Measurements from ENCODE around the gene CHRM5.
"Not testable (repeated sequence)": the region's sequence is repeated elsewhere in the genome, so short reads cannot be mapped to it uniquely, and the experiment has no call there.

The CHRM5 gene

DNA sequence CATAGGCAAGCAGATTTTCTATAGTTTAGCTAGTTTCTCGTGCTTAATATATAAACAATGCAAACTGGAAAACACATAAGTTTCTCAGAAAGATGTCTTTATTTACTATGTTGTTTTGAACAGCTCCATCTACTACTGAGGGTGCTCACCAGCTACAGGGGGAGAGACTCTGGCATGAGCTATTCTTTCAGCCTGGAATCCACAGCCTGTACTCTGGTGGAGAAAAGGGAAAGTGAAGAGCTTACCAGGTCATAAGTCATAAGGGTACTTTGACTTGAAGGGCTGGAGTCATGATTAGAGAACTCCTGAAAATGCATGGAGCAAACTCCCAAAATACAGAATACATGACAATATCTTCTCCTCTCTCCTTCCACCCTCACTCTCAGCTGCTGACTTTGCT, 75.1 kb downstream of the CHRM5 start:
- DNase-seq, result no peak

DNA sequence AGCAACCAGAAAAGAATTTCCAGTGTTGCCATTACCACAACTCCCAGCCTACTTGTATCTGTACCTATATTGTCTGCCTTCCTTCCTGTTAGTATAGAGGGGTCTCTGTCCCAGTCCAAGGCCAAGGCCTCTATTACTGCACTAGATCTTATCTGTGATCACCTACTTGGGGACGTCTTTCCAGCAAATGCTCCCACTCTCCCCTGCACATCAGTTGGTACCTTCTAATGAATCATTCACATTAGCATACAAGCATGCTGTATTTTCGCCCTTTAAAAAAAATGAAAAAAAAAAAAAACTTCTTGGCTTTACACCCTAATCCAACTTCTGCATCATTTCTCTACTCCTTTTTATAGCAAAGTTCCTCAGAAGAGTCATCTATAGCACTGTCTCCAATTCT, 75.5 kb downstream of the CHRM5 start:
- DNase-seq, result no peak

DNA sequence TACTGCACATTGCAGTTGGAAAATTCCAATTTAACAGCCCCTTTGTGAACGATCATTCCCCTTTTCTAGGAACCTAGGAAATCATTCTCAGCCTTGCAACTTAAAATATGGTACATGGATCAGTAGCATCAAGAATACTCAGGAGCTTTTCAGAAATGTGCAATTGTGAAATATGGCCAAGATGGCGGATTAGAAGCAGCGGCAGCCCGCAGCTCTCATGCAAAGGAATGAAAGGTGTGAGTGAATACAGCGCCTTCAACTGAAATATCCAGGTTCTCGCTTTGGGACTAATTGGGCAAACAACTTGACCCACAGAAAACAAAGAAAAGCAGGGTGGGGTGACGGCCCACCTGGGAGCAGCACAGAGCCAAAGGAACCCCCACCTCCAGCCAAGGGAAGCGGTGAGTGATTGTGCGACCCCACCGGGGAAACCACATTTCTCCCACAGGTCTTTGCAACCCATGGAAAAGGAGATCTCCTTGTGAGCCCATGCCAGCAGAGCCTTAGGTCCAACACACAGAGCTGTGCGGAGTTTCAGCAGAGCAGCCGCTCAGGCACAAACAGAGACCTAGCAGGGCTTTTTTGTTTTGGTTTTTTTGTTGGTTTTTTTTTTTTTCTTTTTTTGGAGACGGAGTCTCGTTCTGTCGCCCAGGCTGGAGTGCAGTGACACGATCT, 78.3 kb downstream of the CHRM5 start:
- no peak for DNase-seq

DNA sequence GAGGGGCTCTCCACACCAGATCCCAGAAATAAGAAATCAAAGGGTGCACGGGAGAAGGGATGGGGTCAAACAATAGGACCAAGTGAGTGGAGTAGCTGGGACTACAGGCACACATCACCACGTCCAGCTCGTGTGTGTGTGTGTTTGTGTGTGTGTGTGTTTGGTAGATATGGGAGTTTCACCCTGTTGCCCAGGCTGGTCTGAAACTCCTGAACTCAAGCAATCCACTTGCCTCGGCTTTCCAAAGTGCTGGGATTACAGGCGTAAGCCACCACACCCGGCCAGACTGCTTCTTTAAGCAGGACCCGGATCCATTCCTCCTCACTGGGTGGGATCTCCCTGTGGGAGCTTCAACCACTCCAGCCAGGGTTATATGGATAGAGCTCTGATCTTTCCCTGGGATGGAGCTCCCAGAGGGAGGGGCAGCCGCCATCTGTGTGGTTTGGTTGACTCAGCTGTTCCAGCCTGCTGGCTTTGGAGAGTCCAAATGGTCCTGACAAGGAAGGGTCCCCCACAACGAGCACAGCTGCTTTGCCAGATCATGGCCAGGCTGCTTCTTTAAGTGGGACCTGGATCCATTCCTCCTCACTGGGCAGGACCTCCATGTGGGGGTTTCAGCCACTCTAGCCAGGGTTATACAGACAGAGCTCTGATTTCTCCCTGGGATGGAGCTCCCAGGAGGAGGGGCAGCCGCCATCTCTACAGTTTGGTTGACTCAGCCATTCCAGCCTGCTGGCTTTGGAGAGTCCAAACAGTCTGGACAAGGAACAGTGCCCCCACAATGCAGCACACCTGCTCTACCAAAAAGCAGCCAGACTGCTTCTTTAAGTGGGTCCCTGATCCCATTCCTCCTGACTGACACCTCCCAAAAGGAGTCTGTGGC, 79.8 kb downstream of the CHRM5 start:
- DNase-seq, result no peak

DNA sequence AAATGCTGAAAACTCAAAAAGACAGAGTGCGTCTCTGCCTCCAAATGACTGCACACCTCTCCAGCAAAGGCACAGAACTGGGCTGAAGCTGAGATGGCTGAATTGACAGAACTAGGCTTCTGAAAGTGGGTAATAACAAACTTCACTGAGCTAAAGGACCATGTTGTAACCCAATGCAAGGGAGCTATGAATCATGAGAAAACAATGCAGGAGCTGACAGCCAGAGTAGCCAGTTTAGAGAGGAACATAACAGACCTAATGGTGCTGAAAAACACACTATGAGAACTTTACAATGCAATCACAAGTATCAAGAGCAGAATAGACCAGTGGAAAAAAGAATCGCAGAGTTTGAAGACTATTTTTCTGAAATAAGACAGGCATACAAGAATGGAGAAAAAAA, 80.8 kb downstream of the CHRM5 start:
- no peak for DNase-seq

DNA sequence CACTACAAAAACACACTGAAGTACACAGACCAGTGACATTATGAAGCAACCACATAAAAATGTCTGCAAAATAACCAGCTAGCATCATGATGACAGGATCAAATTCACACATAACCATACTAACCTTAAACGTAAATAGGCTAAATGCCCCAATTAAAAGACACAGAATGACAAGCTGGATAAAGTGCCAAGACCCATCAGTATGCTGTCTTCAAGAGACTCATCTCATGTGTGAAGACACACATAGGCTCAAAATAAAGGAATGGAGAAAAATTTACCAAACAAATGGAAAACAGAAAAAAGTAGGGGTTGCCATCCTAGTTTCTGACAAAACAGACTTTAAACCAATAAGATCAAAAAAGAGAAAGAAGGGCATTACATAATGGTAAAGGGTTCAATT, 82.1 kb downstream of the CHRM5 start:
- DNase-seq, result not testable (repeated sequence)

DNA sequence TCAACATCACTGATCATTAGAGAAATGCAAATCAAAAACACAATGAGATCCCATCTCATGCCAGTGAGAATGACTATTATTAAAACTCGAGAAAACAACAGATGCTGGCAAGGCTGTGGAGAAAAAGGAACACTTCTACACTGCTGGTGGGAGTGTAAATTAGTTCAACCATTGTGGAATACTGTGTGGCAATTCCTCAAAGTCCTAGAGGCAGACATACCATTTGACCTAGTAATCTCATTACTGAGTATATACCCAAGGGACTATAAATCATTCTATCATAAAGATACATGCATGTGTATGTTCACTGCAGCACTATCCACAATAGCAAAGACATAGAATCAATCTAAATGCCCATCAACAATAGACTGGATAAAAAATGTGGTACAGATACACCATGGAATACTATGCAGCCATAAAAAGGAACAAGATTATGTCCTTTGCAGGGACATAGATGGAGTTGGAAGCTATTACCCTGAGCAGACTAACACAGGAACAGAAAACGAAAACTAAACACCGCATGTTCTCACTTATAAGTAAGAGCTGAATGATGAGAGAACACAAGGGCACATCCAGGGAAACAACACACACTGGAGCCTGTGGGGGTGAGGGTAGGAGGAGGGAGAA, 85.9 kb downstream of the CHRM5 start:
- no peak for DNase-seq

DNA sequence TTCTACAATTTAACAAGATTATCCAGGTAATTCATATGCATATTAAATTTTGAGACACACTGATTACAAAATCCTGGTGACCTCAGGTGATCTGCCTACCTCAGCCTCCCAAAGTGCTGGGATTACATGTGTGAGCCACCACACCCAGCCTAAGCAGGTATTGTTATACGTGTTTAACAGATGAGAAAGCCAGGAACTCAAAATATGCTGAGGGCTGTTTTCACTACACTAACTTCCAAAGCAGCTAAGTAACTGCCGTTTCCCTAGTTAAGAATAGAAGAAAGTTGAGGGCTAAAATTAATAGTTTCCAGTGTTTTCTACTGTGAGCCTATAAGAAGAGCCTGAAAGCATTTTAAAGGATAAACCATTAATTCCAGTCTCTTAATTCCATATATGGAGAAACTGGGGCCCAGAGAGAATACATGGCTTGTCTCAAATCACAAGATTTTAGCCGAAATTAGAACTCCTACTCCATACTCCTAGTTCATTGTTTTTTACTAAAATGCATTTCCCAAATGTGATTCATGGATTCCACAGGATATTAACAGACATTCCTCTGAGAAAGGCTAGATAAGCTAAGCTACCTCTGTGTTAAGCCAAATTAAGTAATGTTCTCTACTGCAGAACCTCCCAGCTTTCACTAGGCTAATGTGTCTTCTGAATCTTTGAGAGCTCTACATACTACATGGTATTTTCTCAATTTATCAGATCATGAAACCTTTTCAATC, 87.7 kb downstream of the CHRM5 start:
- DNase-seq, result no peak

DNA sequence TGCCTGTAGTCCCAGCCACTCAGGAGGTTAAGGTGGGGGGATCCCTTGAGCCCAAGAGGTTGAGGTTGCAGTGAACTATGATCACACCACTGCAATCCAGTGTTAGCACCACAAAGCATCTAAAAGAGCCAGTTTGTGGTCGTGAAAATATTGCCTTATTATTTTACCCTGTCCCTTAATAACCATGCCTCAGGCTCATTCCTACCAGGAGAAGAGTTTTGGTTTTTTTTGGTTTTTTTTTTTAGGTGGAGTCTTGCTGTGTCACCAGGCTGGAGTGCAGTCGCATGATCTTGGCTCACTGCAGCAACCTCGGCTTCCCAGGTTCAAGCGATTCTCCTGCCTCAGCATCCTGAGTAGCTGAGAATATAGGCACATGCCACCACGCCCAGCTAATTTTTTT, 88.6 kb downstream of the CHRM5 start:
- DNase-seq, result no peak

DNA sequence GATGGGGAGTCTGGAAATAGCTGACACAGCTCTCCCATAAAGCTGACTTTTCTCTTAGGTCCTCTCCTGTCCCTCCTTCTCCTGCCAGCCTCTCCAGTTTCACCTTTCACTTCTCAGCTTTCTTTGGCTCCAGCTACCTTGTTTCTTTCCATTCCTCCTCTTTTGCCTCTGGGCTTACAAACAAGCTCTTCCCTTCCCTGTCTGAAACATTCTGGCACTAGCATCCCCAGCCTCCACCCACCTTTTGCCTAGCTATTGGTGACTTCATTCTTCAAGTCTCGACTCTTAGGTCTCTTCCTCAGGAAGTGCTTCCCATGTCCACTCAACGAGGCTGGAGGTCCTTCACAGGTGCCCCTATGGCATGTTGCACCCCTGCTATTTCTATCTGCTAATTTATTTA, 91.2 kb downstream of the CHRM5 start:
- DNase-seq, result no peak

DNA sequence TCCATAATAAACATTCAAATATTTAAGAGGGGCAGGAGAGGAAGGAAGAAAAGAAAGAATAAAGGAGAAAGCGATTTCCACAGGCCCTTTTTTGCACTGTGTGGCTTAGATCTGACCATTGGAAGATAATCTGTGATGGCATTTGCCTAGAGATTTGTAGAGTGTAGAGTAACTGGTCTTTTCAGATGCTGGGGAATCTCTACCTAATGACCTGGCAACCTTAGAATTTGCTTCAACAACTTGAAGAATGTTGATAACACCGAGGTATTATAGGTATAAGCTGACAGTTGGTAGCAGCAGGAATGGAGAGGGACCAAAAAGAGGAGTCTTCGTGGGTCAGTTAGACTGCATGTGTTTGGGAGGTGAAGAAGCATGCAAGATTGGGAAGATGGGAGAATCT, 91.6 kb downstream of the CHRM5 start:
- no peak for DNase-seq

DNA sequence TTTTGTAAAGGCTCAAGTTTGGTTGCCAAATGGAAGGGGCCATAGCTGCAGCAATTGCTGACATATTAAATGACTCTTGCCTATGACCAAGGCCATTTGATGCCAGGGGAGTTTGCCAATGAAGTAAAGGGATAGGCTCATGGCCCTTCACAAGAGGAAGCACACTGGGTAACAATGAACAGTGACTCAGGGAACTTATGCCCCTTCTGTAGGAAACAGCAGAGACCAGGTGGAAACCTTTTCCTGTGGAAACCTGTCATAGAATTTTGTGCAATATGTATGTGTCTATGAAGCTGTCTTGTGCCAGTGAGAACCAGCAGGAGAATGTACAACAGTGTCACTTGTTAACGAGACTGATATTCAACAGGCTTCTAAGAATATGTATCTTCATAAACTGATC, 96.1 kb downstream of the CHRM5 start:
- no peak for DNase-seq

DNA sequence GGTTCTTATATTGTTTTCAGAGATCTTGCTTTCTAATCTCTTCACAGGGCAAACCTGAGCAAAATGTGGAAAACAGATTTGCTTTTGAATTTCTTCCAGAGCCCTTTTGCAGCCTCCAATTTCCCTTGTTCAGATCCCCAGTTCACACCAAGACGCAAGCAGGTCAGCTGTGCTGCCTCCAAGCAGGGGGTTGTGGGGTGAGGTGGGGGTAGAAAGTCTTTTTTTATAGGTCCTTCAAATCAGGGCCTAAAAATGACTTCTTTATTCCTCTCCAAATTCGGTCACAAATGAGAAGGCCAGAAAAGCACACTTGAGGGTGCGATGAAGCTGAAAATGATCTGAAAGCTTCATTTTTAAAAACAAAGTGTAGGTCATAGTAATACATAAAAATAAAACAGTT, 97.0 kb downstream of the CHRM5 start:
- DNase-seq, result no peak

DNA sequence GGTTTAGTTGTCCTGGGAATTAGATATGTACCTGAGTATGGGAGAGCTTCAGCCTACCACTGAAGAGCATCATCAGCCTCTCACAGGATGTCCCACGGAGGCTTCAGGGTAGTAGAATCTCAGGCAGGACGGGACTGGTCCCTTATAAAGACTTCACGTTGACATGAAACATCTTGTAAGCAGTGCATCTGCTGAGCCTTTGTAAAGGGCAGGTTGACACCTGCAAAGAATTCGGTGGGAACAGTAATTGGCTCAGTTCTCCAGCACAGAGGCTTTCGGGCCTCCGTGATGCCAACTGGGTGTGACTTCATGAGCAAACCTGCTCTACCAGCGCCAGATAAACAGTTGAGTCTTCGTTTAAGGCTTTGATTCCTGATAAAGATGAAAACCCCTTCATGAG, 97.6 kb downstream of the CHRM5 start:
- no peak for DNase-seq

DNA sequence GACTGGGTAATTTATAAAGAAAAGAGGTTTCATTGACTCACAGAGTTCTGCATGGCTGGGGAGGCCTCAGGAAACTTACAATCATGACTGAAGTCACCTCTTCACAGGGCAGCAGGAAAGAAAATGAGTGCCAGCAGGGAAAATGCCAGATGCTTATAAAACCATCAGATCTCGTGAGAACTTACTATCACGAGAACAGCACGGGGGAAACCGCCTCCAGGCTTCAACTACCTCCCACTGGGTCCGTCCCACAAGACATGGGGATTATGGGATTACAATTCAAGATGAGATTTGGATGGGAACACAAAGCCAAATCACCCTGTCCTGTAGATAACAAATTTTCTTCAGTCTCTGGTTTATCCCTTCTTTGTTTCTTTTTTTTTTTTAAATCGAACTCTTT, 101.7 kb downstream of the CHRM5 start:
- no peak for DNase-seq

DNA sequence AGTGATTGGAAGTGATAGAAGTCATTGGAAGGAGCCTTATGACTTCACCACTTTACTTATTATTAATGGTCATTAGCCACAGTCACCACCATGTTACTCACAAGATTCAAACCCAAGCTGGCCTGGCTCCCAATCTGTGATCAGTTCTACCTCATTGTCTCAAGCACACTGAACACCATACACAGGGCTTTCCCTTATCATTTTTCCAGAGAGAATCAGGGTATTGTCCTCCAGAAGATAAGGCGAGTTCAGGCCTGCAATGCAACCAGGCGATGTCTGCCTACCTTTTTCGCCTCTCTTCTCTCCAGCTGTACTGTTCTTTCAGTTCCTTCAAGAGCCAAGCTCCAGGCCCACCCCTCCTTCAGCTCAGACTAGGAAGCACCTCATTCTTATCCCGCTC, 108.5 kb downstream of the CHRM5 start:
- DNase-seq, result no peak

DNA sequence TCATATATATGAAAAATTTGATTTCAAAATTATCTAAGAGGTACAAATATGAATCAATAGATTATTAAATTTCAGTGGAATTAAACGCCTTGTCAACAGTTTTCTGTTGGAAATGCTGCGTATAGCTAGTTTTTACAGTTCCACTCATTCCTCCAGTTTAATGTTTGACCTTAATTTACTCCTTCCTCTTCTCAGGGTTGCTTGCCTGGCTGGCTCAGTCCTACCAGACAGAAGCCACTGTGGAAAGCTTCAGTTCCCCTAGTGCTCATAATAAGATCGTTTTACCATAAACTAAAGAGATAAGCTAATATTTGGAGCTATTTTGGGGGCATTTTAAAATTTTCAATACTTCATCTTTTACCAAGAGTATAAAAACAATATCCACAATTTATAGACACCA, 110.6 kb downstream of the CHRM5 start:
- DNase-seq, result no peak

DNA sequence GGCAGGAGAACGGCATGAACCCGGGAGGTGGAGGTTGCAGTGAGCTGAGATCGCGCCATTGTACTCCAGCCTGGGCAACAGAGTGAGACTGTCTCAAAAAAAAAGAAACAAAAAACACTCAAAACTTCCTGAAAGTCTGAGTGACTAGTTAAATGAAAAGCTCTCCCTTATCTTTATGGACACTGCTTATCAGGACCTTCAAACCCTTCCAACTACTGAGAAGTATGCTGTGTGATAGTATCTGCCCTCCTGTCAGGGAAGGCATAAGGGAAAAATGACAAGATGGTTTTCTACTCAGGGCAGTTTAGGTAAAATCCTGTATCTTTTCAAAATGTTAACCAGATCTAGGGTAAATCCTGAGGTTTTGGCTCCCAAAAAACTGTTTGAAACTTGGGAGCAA, 111.6 kb downstream of the CHRM5 start:
- no peak for DNase-seq

DNA sequence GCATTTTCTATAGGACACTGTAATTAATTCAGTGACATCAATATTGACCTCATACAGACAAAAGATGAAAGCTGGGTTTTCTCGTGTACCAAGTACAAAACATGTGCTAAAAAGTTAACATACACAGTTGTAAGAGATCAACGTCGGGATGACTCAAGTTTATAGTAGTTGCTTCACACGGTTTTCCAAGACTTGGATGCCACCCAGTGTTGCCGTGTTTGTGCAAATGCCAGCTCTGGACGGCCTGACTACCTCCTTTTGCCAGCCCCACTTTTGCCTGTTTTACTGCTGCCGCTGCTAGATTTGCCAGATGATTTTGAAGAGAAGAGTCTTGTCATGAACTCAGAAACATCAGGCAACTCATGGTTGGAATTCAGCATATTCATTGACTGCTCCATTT, 115.8 kb downstream of the CHRM5 start:
- no peak for DNase-seq

DNA sequence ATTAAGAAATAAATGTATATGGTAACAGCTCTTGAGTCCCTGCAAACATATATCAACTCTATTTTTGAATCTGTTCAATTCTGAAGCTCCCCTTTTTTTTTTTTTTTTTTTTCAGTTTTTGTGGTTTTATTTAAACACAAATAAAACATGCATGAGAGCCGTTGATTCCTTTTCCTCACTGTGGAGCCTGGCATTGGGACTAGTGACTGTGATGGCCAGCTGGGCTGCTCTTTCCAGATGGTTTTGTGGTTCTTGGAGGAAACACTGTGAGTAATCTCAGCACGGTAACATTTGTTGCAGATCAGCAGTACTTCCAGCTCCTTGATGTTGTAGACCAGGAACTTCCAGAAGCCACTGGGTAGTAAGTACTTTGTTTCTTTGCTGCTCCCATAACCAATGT, 117.4 kb downstream of the CHRM5 start:
- no peak for DNase-seq

DNA sequence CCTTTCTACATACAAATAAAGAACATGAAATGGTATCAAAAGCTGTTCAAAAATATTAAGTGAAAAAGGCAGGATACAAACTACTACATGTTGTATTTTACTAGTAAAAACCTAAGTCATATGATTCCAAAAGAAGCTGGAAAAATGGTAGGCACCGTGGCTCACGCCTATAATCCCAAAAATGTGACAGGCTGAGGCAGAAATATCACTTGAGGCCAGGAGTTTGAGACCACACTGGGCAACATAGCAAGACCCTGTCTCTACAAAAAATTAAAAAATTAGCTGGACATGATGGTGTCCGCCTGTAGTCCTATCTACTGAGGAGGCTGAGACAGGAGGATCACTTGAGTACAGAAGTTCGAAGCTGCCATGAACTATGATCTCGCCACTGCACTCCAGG, 131.6 kb downstream of the CHRM5 start:
- no peak for DNase-seq

DNA sequence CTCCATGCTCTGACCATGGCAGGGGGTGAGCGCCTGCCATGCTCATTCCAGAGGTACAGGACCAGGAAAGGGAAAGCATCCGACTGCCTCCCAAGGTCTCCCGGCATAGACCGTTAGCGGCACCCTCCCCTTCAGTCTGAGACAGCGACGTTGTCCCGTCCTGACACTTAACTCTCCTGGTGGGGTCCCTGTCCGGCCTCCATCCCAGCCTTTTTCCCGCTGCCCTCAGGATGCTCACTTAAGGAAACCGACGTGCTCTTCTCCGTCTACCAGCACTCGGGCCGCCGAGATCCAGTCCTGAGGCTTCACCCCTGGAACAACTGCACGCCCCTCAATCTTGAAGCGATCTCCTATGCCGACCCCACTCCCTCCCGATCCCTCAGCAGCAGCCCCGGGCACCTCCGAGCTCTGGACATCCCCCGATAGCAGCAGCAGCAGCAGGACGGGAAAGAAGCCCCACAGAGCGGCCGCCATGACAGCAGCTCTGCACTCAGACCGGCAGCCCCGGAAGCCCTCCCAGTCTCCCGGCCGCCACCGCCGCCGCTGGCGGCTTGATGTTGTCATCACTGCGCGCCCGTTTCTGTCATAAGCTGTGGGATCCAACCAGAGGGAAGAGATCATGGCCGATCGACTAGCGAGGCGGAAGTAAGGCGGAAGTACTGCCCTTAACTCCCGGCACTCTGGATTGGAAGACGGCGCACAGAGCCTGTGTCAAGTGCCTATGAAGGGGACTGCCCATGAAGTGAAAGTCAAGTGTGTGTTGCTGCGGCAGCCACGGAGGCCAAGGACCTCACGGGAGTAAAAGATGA, 133.3 kb downstream of the CHRM5 start, which contains the start of the genes EMC7 and PGBD4:
Gene EMC7 (minus strand): TSS at position 497 of the 809 bp plus-strand sequence. CDS start 23 bp downstream, at position 474.
Gene PGBD4 (plus strand): TSS at position 718 of the 809 bp plus-strand sequence. CDS start 449 bp downstream, outside the sequence.
- peak; percentile 93 for DNase-seq

All from NCI-H1105 treated with DMSO at 0.1 percent for 48 hours (cell line).